ENCODE data around the gene KCNQ1.

Gene KCNQ1

DNA sequence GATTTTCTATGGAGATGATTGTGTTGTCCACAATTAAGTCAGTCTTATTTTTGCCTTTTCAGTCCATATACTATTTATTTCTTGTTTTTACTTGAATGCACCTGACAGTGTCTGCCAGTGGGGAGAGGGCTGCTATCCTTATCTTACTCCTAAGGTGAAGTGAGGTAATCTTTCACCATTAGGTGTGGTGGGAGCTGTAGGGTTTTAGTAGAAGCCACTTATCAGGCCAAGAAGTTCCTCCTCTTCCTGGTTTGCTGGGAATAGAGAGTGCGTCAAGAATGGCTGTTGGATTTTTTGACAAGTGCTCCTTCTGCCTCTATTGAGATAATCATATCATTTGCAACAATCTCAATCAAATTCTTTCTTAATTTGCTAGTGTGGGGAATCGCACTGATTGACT lies 108.4 kb downstream of the KCNQ1 start:
- DNase-seq (ENCODE audit: low spot score): no peak

DNA sequence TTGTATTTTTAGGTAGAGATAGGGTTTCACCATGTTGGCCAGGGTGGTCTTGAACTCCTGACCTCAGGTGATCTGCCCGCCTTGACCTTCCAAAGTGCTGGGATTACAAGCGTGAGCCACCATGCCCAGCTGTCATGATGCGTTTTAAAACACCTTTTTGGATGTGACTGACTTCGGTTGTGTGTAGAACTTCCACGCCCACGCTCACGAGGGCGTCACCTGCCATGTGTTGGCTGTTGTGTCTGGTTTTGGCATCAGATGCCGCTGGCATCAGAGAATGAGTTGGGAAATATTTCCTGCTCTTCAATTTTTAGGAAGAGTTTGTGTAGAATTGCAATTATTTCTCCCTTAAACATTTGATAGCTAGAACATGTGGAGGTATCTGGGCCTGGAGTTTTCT lies 109.1 kb downstream of the KCNQ1 start:
- DNase-seq (ENCODE audit: low spot score): no peak

DNA sequence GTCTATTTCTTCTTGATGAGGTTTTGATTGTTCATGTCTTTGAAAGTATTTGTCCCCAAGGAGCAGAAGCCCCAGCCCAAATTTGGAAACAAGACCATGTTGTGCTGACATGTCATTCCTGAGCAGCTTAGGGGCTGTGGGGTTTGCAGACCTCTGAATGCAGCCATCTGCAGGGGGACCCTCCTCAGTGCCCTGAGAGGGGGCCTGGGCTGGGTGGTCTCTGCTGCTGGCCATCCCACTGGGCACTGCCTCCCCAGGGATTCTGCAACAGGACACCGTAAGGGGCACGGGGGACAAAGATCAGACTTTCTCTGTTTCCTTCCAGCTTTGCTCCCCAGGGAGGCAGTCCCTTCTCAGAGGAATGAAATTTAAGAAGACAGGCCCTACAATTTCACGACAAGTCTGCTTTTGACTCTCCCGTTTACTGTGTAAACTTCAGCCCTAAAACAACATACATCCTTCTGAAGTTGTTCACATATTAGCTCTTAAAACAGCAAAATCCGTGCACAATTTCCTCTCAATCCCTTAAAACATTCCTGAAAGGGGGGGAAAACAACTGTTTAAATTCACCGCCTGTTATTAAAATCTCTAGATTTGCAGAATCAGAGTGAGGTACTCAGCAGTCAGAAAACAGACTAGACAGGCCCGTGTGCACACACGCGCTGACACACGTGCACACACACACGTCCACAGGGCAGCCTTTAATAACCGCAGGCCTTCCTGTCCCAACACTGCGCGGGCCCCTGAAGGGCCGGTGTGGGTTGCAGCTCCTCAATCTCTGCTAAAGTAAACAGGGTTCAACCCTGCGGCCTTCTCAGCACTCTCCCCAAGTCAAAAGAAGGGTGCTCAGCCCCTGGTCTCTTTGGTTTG lies 109.8 kb downstream of the KCNQ1 start:
- DNase-seq (ENCODE audit: low spot score): no peak

DNA sequence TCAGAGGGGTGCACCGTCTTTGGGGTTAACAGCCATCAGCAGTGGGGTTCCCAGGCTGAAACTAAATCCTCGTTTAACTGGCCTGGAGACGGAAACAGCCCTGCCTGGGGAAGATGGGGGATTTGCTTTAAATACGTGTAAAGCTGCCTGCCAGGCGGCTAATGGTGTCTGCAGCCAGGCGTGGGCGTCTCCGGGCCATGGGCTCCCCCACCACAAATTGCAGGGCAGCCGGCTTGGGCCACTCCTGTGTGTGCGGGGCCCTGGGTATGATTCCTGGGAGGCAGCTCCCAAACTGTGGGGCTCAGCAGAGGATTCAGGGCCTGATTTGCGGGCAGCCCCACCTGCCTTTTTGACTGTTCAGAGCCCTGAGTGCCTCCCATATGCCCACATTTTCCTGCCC lies 110.5 kb downstream of the KCNQ1 start:
- no peak for DNase-seq (ENCODE audit: low spot score)

DNA sequence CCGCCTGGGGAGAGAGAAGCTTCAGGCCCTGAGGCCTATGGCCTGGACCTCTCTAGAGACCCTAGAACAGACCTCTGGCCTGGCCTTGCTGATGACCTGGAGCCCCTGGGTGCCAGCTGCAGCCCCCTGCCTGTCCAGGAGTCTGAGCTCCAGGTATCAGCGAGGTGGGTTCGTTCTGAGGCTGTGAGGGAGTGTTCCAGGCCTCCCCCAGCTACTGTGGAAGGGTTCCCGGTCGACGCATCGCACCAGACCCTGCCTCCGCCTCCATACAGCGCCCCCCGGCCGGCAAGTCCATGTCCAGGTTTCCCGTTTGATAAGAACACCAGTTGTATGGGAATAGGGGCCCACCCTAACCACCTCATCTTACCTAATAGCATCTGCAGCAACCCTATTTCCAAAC lies 111.1 kb downstream of the KCNQ1 start:
- no peak for DNase-seq (ENCODE audit: low spot score)

DNA sequence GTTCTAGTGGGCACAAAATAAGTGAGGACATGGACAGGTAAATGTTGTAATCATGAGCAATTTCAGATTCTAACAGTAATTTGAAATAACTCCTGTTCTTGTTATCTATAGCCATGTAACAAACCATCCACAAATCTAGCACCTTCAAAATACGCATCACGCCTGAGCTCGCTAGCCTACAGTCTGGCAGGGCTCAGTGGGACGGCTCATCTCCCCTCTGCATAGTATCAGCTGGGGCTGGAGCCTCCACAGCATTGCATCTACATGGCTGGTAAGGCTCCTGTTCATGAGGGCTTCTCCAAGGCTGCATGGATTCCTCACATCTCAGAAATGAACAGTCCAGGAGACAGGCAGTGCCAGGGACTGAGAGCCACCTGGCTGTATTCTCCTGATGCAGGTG lies 112.6 kb downstream of the KCNQ1 start:
- no peak for DNase-seq (ENCODE audit: low spot score)

DNA sequence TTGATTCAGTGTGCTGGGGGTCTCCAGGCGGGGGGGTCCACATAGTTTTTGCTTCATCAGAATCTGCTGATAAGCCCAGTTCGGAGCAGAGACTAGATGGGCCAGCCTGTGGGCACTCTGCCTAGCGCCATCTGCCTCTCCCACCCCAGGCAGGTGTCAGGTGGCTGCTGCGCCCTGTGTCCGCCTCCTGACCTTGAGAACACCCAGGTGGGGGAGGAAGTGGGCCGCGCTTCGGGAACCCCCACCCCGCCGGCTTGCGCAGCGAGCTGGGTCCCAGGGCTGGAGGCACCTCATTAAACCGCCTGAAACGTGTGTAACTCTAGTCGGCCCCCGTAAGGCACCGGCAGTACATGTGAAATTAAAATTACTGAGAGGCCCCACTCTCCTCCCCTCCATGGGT lies 113.6 kb downstream of the KCNQ1 start:
- no peak for DNase-seq (ENCODE audit: low spot score)

DNA sequence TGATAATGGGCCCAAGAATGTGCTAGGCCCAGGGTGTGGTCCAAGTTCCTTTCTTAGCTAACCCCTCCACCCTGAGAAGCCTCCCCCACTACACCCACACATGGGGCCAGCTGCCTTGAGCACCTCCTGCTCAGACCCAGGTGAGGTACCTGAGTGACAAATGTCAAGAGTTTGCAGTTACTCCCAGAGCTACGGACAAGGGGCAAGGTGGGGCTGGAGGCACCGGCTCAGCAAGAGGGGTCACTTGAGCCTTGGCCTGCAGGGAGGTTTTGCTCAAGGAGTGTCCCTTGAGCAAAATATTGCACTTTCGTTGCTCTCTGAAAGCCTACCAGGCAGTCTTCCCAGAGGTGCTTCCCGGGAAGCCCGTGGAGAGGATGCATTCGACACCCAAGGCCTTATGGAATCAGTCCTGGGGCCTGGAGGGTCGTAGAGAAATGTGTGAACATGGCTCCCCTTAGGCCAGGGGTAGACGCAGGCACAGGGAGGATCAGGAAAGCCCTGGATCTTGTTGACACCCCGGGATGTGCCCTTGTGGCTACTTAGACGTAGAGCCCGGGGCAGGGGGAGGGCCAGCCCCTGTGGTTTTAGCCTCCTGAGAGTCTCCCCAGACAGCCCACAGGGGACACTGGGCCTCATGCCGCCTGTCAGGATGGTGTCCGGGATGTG lies 114.2 kb downstream of the KCNQ1 start:
- DNase-seq (ENCODE audit: low spot score): no peak

DNA sequence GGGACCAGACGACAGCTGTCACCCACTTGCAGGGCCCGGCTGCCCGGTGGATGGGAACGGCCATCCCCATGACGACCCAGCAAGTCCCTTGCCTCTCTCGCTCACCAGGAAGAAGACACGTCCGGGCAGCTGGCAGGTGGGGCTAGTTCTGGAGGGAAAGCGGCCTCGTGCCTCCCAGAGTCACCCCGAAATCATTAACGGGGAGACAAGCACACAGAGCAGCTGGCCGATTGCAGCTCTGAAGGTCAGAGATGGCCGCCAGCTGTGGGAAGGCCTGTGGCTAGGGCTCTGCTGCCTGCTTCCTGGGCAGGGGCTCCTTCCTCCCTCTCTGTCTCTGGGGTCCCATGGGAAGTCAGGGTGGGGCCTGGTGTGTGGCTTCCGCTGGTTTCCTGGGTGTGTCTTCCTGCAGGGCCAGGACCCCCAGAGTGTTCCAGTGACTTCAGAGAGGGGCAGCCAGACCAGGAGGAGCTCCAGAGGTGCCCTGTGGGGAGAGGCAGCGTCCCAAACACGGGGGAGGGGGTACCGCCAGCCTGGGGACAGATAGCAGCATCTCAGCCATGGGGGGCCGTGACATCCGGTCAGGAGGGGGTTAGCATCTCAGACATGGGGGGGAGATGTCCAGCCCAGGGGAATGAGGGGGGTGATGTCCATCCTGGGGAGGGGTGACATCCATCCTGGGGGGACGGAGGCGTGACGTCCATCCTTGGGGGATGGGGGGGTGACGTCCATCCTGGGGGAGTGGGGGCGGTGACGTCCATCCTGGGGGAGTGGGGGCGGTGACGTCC lies 114.9 kb downstream of the KCNQ1 start:
- DNase-seq (ENCODE audit: low spot score): no peak

DNA sequence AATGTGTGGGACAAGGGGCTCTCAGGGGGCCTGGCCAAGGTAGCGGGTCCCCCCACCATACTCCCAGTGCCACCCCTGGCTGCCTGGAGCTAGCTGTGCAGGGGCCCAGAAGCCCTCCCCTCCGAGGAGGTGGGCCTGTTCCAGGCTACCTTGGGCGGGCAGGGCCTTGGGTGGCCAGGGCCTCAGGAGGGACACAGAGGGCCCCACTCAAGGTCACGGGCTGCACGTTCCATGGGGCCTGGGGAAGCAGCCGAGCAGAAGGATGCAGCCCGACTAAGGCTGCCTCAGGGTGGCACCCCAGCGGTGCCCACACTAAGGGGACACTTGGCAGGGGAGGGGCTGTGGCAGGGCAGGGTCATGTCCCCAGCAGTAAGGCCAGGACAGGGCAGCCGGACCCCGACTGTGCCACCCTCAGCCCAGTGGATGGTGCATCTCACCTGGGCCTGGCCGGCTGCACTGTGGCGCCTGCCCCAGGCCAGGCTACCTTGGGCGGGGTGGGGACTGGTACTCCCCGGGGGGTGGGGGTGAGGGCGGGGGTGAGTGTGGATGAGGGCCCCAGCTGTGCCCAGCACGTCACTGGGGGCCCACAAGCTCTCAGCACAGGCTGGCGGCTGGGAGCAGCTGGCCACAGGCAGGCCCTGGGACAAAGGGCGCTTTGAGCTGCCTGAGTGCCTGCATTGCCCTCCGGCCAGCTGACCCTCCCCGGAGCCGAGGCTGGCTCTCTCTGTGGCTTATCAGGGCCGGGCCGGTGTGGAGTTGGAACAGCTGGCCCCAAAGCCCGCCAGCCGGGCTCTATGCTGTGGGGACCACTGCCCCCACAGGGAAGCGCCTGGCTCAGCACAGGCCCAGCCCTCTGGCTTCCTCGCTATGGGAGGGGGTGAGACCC lies 117.1 kb downstream of the KCNQ1 start:
- DNase-seq (ENCODE audit: low spot score): no peak

DNA sequence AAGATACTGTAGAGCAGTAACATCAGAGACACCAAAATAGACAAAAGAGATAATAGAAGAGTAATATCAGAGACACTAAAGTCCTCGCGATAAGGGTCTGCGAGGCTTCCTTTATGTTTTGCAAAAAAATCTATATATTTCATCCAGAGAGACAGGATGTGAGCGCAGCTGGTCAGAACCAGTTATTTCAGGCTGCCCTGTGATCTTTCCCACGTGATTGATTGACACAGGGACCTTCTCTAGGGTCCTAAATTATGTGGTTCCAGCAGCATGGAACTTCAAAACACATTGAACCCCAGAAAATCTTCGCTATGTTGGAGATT lies 118.0 kb downstream of the KCNQ1 start:
- no peak for DNase-seq (ENCODE audit: low spot score)

DNA sequence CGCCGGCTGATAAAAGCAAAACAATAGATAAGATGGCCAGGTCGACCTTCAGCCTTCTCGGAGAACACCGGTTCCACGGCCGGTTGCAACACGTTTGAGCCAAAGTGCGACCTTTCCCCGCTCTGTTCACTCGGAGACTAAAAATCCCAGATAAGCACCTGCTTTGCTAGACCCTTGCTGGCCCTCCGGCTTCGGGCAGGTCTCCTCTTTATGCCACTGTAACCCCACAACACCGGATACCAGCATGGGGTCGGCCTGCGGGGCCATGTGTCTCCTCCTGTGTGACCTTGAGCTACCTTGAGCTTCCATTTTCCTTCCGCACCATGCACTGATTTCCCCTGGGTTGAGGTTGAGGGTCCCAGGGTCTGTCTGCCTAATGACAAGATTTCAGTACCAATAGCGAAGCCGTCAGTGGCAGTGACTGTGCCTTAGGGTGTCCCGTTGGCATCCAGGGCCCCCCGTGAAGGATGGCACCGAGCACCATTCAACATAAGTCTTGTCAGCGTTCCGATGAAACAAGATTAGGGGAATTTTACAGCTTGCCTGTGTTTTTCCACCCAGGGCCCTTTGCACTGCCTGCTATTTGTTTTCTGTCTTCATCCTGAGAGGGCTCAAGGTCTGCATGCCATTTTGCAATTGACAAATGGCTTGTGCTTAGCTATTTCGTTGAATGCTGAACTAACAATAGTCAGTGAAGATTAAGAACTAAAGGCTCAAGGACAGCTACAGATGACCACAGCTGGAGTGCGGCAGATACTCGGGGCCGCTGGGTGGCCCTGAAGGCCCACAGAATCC lies 118.6 kb downstream of the KCNQ1 start:
- no peak for DNase-seq (ENCODE audit: low spot score)

DNA sequence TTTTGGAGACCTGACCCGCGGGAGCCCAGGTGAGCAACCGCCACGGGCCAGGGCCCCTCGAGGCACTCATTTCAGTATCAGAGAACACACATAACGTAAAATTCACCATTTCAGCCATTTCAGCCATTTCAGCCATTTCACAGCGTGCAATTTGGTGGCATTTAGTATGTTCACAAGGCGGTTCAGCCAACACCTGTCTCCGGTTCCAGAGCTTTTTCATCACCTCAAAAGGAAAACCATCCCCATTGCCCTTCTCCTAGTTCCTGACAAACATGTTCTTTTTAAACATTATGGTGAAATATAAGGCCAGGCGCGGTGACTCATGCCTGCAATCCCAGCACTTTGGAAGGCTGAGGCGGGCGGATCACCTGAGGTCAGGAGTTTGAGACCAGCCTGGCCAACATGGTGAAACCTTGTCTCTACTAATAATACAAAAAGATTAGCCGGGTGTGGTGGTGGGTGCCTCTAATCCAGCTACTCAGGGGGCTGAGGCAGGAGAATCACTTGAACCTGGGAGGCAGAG lies 119.3 kb downstream of the KCNQ1 start:
- DNase-seq (ENCODE audit: low spot score): no peak

DNA sequence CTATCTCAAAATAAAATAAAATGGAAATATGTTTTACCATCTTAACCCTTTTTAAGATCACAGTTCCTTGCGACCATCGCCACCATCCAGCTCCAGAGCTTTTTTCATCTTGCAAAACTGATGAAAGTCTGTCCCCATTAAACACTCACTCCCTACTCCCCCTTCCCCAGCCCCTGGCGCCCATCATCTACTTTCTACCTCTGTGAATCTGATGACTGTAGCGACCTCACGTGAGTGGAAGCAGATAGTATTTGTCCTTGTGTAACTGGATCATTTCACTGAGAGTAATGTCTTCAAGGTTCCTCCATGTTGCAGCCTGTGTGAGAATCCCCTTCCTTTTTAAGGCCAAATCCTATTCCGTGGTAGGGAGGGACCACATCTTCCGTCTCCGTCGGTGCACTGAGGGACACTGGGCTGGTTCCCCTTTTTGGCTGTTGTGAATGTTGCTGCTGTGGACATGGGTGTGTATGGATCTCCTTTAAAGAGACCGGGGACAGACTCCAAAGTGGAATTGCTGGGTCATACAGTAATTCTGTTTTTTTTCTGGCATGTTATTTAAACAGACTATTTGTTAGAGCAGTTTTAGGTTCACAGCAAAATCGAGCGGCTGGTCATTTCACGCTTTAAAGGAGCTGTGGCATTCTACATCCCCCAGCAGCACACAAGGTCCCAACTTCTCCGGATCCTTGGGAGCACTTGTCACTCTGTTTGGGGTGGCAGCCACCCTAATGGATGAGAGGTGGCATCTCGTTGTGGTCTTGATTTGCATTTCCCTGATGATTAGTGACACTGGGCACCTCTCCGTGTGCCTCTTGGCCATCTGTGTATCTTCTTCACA lies 120.0 kb downstream of the KCNQ1 start:
- no peak for DNase-seq (ENCODE audit: low spot score)

DNA sequence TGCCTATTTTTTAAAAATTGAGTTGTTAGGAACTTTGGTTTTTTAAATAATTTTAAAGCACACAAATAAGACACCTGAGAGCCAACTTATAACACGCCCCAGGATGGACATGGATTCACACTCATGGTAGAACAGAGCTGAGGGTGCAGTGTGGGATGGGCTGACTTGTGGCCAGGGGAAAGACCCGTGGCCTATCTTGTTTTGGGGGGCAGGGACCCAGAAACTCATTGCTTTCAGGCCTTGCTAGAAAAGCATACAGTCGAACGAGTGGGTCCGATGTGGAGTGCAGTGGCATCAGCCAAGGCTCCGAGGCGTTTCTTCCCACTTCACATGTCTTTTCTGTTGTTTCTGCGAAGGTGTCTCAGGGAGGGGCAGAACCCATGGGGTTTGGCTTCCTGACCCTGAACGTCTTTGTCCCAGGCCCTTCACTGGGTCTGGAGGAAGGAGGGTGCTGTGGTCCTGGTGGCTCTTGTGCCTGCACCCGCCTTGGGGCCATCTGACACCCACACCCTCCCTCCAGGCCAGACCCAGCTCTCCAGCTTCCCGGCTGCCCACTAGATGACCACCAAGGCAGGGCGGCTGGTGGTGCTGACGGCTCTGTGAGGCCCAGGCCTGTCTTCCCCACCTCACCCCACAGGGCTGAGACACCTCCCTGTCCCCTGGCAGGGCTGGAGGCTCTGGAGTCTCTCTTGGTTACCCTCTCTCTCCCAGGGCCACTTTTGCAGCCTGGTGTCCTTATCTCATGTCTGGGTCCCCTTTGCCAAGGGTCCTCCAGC lies 120.8 kb downstream of the KCNQ1 start:
- no peak for DNase-seq (ENCODE audit: low spot score)

DNA sequence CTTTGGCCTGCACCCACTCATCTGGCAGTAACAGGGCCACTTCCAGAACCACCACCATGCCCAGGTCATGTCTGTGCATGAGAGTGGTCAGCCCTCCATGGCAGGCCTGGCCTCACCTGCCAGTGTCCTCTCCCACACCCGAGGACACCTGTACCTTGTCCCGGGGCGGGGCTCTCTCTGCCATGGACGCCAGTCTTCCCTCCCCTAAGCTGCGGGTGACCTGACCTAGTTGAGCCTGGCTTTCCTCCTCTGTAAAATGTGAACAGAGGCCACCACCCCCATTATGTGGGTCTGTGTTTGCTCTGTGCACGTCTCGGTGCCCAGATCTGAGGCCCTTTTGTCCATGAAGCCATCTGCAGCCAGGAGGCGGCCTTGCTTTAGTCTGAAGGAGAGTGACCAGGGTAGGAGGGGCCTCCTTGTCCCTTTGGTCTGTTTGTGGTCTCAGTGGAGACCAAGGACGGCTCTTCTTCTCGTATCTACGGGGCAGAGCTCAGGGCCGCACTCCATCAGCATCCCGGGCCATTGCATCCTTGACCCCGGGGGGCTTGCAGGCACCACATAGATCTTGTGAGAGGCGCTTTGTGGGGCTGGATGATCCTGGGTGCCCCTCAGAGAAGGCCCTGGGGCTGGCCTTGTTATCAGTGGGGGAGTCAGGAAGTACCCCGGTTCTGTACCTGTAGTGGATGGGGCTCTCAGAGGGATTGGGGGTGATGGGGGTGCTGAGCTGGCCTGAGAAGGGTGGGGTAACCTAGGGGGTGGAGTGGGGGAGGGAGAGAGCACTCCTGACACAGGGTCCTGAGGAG lies 121.6 kb downstream of the KCNQ1 start:
- DNase-seq (ENCODE audit: low spot score): no peak

DNA sequence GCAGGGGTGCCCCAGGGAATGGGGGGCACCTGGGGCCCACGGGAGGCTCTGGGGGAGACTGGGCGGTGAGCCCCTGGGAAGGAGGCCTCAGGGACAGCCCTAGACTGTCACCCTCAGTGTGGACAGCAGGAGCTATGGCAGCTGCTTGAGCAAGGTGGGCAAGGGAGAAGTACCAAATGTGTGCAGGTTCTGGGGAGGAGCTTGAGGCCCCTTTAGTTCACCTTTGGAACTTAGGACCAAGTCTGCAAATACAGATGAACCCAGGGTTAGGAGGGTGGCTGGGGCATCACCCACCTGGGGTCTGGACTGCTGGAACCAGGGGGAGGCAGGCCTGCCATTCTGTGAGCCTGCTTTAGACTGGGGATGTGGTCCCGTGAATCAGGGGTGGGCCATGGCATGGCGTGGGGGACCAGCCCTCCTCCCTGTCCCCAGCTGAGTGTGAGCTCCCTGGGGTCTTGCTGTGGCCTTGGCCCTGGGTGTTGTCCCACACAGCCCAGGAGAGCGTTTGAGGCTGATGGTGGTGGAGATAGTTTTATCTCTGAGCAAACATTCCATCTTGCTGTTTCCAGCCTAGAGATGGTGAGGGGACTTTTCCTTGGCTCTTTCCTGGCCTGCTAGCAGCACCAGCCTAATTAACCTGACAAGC lies 122.3 kb downstream of the KCNQ1 start:
- no peak for DNase-seq (ENCODE audit: low spot score)

DNA sequence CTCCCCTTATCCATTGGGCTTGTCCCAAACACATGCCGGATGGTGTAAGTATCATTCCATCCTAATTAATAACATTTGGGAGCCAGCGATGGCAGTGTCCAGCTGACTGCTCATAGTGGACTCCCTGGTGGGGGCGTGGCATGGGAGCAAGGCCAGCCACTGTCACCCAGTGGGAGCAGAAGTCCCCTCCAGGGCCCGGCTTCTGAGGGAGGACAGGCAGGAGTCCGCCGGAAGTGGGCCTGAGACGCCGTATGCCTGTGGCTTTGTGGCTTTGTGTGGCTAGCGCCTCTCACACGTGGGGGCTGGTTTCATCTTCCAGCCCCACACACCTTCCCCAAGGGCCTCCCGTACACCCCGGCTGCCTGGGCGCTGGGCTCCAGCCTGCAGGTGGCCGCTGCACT lies 124.5 kb downstream of the KCNQ1 start:
- DNase-seq (ENCODE audit: low spot score): peak; percentile 72

Measured in AG20443 (cell line).